ENCODE results near the gene IGFBP7.
"Not testable (repeated sequence)": the region's sequence is repeated elsewhere in the genome, so short reads cannot be mapped to it uniquely, and the experiment has no call there.

Gene IGFBP7

GRCh38 chr4:57073559-57073958, 36.6 kb downstream of the IGFBP7 start:
- no peak for DNase-seq (ENCODE audit: low read depth, low spot score)

GRCh38 chr4:57071326-57071725, 38.9 kb downstream of the IGFBP7 start:
- no peak for DNase-seq (ENCODE audit: low read depth, low spot score)

DNA sequence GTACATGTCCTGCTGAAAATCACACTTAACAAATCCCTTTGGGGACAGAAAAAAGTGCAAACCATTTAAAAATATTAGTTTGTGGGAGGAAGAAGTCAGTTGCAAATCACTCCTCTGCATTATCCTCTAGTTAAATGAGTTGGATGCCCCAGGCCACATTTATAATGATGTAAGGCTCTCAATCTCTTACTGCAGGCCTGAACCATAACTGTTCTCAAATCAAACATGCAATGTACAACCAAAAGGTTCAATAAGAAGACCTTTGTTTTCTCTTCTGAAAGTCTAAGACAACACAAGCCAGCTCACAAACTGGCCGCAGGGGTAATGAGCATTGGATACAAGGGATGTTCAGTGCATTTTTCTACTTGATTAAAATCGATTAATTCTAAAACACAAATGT, 39.7 kb downstream of the IGFBP7 start:
- DNase-seq (ENCODE audit: low read depth, low spot score): no peak

- no peak for DNase-seq (ENCODE audit: low read depth, low spot score)
These were observed 41.8 kb downstream of the IGFBP7 start for GRCh38 chr4:57068237-57068981.

DNA sequence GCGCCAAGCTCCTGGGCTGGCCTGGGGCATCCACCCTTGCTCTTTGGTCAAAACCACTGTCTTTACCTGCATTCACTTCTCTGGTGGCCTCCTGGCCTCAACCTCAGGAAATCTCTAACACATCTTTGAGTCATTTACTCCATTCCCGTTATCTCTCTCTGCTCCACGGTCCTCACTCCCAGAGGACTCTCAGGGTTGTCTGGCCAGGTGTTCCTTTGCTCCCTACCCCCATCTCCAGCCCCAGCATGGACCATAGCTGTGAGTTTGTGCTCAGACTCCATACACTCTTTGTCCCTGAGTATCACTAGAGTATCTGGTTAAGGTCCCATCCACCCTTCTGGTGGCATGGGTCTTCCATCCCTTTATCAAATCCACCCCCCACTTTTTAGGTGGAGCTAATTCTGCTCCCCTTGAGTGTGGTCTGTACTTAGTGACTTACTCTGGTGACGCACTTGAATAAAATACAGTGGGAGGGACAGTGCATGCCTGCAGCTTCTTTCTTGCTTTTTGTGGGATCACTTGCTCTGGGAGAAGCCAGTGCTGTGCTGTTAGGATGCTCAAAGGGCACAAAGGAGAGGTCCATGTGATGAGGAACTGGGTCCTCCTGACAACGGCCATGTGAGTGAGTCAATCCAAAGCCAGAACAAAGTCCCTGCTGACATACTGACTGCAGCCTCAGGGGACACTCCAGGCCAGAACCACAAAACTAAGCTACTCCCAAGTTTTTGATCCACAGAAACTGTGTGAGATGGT, 44.3 kb downstream of the IGFBP7 start:
- DNase-seq (ENCODE audit: low read depth, low spot score): no peak

- no peak for DNase-seq (ENCODE audit: low read depth, low spot score)
These were observed 45.1 kb downstream of the IGFBP7 start for GRCh38 chr4:57064811-57065711.

GRCh38 chr4:57064120-57064519, 46.1 kb downstream of the IGFBP7 start:
- DNase-seq (ENCODE audit: low read depth, low spot score): no peak

DNA sequence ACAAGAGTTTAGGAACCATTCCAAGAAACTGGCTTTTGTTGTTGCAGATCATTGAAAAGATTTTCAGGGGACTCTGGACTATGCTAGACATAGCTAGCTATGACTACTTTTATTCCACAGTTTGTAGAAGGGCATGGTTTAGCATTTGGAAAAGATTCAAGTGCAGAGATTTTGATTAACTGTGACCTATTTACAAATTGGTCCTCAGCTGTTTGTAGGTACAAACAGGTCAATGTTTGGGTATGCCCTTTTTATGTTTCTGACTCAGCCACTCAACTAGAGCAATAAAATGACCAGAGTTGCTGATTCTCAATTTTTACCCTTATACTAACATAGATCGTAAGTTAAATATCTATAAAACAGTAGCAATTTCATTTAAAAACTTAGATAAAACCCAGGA, 46.7 kb downstream of the IGFBP7 start:
- no peak for DNase-seq (ENCODE audit: low read depth, low spot score)

DNA sequence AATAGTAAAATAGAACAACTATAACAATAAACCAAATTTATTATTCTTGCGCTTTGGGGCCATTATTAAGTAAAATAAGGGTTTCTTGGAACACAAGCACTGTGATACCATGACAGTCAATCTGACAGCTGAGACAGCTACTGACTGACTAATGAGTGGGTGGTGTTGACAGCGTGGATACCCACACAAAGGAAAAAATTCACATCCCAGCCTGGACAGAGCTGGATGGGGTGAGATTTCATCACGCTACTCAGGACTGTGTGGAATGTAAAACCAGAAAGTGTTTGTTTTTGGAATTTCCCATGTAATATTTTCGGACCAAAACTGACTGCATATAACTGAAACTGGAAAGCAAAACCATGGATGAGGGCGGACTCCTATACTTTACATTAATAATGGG, 48.8 kb downstream of the IGFBP7 start:
- DNase-seq (ENCODE audit: low read depth, low spot score): no peak

- not testable (repeated sequence) for DNase-seq (ENCODE audit: low read depth, low spot score)
These were observed 49.5 kb downstream of the IGFBP7 start for GRCh38 chr4:57060717-57061067.

- DNase-seq (ENCODE audit: low read depth, low spot score): no peak
These were observed 50.1 kb downstream of the IGFBP7 start for GRCh38 chr4:57059890-57060716.

DNA sequence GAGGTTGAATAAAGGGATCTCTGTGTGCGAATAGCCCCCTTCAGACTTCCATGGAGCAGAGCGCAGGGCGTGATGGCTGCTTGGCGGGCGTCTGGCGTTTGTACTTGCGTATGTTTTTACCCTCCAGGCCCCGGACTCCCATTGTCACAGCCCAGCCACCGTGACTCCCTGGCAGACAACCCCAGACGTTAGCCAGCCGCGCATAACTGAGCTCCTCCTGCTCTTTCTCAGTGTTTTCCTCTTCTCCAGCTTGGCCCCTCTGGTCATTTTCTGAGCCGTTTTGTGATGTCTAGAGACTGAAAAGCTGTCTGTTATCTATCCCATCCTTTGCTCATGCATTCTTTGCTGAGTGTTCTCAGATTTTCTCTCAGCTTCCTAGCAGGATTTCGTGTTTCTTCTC, 54.3 kb downstream of the IGFBP7 start:
- peak; percentile 90 for DNase-seq (ENCODE audit: low read depth, low spot score)

DNA sequence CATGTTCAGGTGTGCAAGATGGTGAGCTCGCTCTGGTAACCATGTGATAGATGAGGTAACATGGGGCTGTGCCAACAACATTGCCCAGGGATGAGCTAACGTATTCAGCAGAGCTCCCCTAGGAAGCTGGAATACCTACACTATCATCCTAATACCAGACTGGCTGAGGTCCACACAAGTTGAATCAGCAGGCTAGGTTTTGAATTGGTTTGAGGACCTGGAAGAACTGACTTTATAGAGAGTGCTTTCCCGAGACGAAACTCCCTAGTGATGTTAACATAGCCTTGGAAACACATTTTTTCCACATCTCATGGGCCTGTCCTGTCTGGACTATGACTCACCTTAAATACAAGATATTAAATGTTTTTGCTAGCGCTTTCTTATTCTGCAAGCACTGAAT, 56.7 kb downstream of the IGFBP7 start:
- no peak for DNase-seq (ENCODE audit: low read depth, low spot score)

- DNase-seq (ENCODE audit: low read depth, low spot score): no peak
These were observed 58.7 kb downstream of the IGFBP7 start for GRCh38 chr4:57051524-57051923.

DNA sequence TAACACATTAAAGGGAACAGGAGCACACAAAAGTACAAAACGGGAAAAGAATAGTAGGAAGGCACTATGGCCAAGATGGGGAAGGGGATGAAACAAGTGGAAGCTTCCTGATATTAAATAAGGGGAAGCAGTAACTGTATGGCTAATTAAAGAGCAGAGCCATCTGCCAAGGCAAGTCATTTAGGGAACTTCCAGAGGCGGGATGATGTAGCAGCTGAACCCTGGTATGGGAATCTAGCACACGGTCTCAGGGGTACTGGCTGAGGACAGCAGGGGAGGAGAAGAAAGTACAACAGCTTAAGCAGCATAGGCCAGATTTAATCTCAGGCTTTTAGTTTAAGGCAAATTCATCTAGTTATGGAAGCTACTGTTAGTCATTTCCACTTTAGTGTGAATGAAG, 59.1 kb downstream of the IGFBP7 start:
- no peak for DNase-seq (ENCODE audit: low read depth, low spot score)

DNA sequence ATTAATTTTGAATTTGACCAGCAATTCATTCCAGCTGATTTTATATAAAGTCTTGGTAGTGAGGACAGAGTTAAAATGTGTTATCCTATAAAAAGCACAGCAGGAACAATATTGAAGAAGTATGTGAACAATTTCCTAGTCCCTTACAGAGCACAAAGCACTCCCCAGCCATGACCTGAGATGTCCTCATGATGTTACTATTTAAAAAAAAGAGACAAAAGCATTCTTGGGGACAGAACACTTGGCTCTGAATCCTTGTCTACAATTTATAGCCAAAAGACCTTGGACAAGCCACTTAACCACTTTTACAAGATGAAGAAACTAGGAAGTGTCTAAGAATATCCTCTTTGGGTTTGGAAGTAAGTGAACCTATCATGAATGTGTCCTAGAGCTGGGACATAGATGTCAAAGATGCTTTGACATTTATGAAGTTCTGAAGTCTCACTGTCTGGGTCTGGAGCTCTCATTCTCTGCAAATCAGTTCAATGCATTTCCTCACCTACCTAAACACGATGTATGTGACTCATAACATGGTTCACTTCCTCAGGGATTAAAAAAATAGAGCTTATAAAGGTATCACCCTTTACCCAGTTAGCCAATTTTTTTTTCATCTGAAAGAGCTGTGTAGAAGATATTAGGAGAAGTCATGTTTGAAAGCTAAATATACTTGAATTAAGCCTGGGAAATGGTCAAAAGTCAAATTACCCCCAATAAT, 61.4 kb downstream of the IGFBP7 start:
- DNase-seq (ENCODE audit: low read depth, low spot score): no peak

GRCh38 chr4:57047046-57047445, 63.1 kb downstream of the IGFBP7 start:
- not testable (repeated sequence) for DNase-seq (ENCODE audit: low read depth, low spot score)

- no peak for DNase-seq (ENCODE audit: low read depth, low spot score)
These were observed 65.2 kb downstream of the IGFBP7 start for GRCh38 chr4:57044996-57045395.

GRCh38 chr4:57044279-57044678, 65.9 kb downstream of the IGFBP7 start:
- DNase-seq (ENCODE audit: low read depth, low spot score): no peak

- DNase-seq (ENCODE audit: low read depth, low spot score): peak; percentile 18
These were observed 66.6 kb downstream of the IGFBP7 start for GRCh38 chr4:57043347-57044251.
